Skeletal muscle satellite cell (primary cell): ENCODE results near the gene HEATR5B.
"Not testable (repeated sequence)": the region's sequence is repeated elsewhere in the genome, so short reads cannot be mapped to it uniquely, and the experiment has no call there.

Experiments
- H3K27me3 ChIP-seq: 2 replicates; pipeline ENCODE4 v1.7.0; 2013; ENCODE audit warnings: low read length; ENCODE audit not compliant: control insufficient read depth, insufficient read depth
- H3K36me3 ChIP-seq: 2 replicates; pipeline ENCODE4 v1.7.0; 2013; ENCODE audit warnings: mild to moderate bottlenecking, control low read depth, low read length; ENCODE audit not compliant: insufficient read depth
- H3K4me1 ChIP-seq: 2 replicates; pipeline ENCODE4 v1.7.0; 2013; ENCODE audit warnings: low read length; ENCODE audit not compliant: control insufficient read depth, insufficient read depth
- H3K4me2 ChIP-seq: 2 replicates; pipeline ENCODE4 v1.7.0; 2013; ENCODE audit warnings: mild to moderate bottlenecking, low read length
- H3K4me3 ChIP-seq: 2 replicates; pipeline ENCODE4 v1.7.0; 2013; ENCODE audit warnings: low read length
- H3K9ac ChIP-seq: 2 replicates; pipeline ENCODE4 v1.7.0; 2013; ENCODE audit warnings: mild to moderate bottlenecking, low read depth, low read length, moderate library complexity
- H3K9me3 ChIP-seq: replicated peaks from 2 replicates; pipeline ENCODE4 v1.7.0; 2013; ENCODE audit warnings: mild to moderate bottlenecking, control low read depth, low read length

Gene HEATR5B

GRCh38 chr2:37011130-37011529, 73.0 kb downstream of the HEATR5B start:
- Histone ChIP-seq H3K4me2 (no peak overlapping the region), H3K36me3 (peaks cover 38% of the 10 kb centered on the region), H3K4me3 (no peak overlapping the region), H3K9ac (no peak overlapping the region), H3K9me3 (no peaks in the 10 kb centered on the region), H3K4me1 (no peaks in the 10 kb centered on the region), H3K27me3 (no peaks in the 10 kb centered on the region)

GRCh38 chr2:37005118-37005868, 78.9 kb downstream of the HEATR5B start:
- peaks cover 54% of the 10 kb centered on the region for H3K36me3 ChIP-seq
- no peak overlapping the region for H3K4me3 ChIP-seq
- no peaks in the 10 kb centered on the region for H3K9me3 ChIP-seq
- H3K4me2 ChIP-seq, result no peak overlapping the region
- peaks cover 3% of the 10 kb centered on the region for H3K4me1 ChIP-seq
- no peaks in the 10 kb centered on the region for H3K27me3 ChIP-seq
- H3K9ac ChIP-seq, result no peak overlapping the region

GRCh38 chr2:37000988-37001556, 83.1 kb downstream of the HEATR5B start:
- Histone ChIP-seq H3K9ac (no peak overlapping the region), H3K36me3 (peaks cover 56% of the 10 kb centered on the region), H3K4me3 (no peak overlapping the region), H3K27me3 (no peaks in the 10 kb centered on the region), H3K4me2 (no peak overlapping the region), H3K9me3 (no peaks in the 10 kb centered on the region), H3K4me1 (peaks cover 3% of the 10 kb centered on the region)

- Histone ChIP-seq H3K4me1 (peaks cover 3% of the 10 kb centered on the region), H3K9me3 (no peaks in the 10 kb centered on the region), H3K36me3 (peaks cover 49% of the 10 kb centered on the region), H3K27me3 (no peaks in the 10 kb centered on the region), H3K4me2 (no peak overlapping the region), H3K4me3 (no peak overlapping the region), H3K9ac (no peak overlapping the region)
These were observed 83.9 kb downstream of the HEATR5B start for GRCh38 chr2:37000318-37000717.

GRCh38 chr2:36999416-36999815, 84.8 kb downstream of the HEATR5B start:
- H3K27me3 ChIP-seq, H3K9ac ChIP-seq, H3K4me1 ChIP-seq, H3K9me3 ChIP-seq, H3K4me2 ChIP-seq, H3K4me3 ChIP-seq: not testable (repeated sequence)
- peaks cover 40% of the 10 kb centered on the region for H3K36me3 ChIP-seq

- Histone ChIP-seq H3K9me3 (no peaks in the 10 kb centered on the region), H3K27me3 (no peaks in the 10 kb centered on the region), H3K4me3 (no peak overlapping the region), H3K4me1 (no peaks in the 10 kb centered on the region), H3K36me3 (peaks cover 12% of the 10 kb centered on the region), H3K9ac (no peak overlapping the region), H3K4me2 (no peak overlapping the region)
These were observed 90.1 kb downstream of the HEATR5B start for GRCh38 chr2:36993841-36994620.

GRCh38 chr2:36988008-36988407, 96.2 kb downstream of the HEATR5B start:
- Histone ChIP-seq H3K4me1 (no peaks in the 10 kb centered on the region), H3K4me3 (no peak overlapping the region)

GRCh38 chr2:36982467-36982866, 101.7 kb downstream of the HEATR5B start:
- peaks cover 12% of the 10 kb centered on the region for H3K36me3 ChIP-seq
- H3K4me3 ChIP-seq, result no peak overlapping the region
- H3K4me2 ChIP-seq, result no peak overlapping the region
- H3K4me1 ChIP-seq, result no peaks in the 10 kb centered on the region
- no peak overlapping the region for H3K9ac ChIP-seq
- H3K9me3 ChIP-seq, result no peaks in the 10 kb centered on the region
- H3K27me3 ChIP-seq, result no peaks in the 10 kb centered on the region

More at GRCh38 chr2:36988008-36988407, 96.2 kb downstream of the HEATR5B start:
- Histone ChIP-seq H3K9ac (no peak overlapping the region), H3K27me3 (no peaks in the 10 kb centered on the region), H3K4me2 (no peak overlapping the region), H3K36me3 (peaks cover 6% of the 10 kb centered on the region), H3K9me3 (no peaks in the 10 kb centered on the region)

GRCh38 chr2:36981911-36982310, 102.3 kb downstream of the HEATR5B start:
- no peak overlapping the region for H3K4me3 ChIP-seq
- no peaks in the 10 kb centered on the region for H3K9me3 ChIP-seq
- H3K4me1 ChIP-seq, result no peaks in the 10 kb centered on the region
- no peak overlapping the region for H3K4me2 ChIP-seq
- peaks cover 12% of the 10 kb centered on the region for H3K36me3 ChIP-seq
- H3K9ac ChIP-seq, result no peak overlapping the region
- H3K27me3 ChIP-seq, result no peaks in the 10 kb centered on the region

- not testable (repeated sequence) for H3K9me3 ChIP-seq, H3K4me2 ChIP-seq, H3K27me3 ChIP-seq, H3K4me3 ChIP-seq, H3K4me1 ChIP-seq, H3K9ac ChIP-seq
- H3K36me3 ChIP-seq, result peaks cover 12% of the 10 kb centered on the region
These were observed 105.2 kb downstream of the HEATR5B start for GRCh38 chr2:36979007-36979406.

GRCh38 chr2:36976065-36976464, 108.1 kb downstream of the HEATR5B start:
- no peak overlapping the region for H3K4me3 ChIP-seq
- no peaks in the 10 kb centered on the region for H3K4me1 ChIP-seq
- H3K36me3 ChIP-seq, result peaks cover 7% of the 10 kb centered on the region
- no peaks in the 10 kb centered on the region for H3K27me3 ChIP-seq
- H3K9ac ChIP-seq, result no peak overlapping the region
- no peaks in the 10 kb centered on the region for H3K9me3 ChIP-seq
- H3K4me2 ChIP-seq, result no peak overlapping the region
